DOHH2 (cell line): Measurements from ENCODE around the gene PARP8.

Experiments used
- EZH2phosphoT487 ChIP-seq: fragments of 200-600 bp; sonication (generic); IDR thresholded peaks from 2 replicates; pipeline ENCODE4 v1.6.1; 2017; ENCODE audit warnings: borderline replicate concordance, mild to moderate bottlenecking, antibody characterized with exemption, low read length, moderate library complexity, mixed read lengths
- TF ChIP-seq, protein P1 (sequence below): fragments of 200-600 bp; sonication (generic); IDR thresholded peaks from one replicate; pipeline ENCODE4 v1.5.1; 2014; ENCODE audit warnings: antibody characterized with exemption, mild to moderate bottlenecking, low read depth, low read length; ENCODE audit not compliant: poor library complexity, severe bottlenecking

DNA sequence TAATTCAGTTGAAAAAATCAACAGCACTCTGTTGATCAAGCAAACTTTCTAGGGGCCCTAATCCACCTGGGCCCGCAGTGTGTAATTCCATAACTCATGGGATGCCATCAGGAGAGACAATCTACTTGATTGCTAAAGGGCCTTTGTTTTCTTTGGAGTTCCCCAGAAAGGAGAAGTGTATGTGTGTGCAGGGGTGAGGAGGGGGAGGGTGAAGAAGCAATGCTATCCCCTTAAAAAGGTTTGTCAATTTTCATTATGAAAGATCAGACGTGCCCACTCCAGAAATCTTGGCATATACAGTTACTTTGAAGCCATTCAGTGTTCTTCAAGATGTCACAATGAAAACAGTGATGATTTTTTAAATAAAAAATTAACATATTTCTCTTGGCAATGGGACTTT is 6.2 kb downstream of the PARP8 start:
- TF ChIP-seq, protein P1, sequence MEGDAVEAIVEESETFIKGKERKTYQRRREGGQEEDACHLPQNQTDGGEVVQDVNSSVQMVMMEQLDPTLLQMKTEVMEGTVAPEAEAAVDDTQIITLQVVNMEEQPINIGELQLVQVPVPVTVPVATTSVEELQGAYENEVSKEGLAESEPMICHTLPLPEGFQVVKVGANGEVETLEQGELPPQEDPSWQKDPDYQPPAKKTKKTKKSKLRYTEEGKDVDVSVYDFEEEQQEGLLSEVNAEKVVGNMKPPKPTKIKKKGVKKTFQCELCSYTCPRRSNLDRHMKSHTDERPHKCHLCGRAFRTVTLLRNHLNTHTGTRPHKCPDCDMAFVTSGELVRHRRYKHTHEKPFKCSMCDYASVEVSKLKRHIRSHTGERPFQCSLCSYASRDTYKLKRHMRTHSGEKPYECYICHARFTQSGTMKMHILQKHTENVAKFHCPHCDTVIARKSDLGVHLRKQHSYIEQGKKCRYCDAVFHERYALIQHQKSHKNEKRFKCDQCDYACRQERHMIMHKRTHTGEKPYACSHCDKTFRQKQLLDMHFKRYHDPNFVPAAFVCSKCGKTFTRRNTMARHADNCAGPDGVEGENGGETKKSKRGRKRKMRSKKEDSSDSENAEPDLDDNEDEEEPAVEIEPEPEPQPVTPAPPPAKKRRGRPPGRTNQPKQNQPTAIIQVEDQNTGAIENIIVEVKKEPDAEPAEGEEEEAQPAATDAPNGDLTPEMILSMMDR = no peak
- TF ChIP-seq EZH2phosphoT487 = no peak
